ENCODE measurements around the gene CCSER1. TPM values are rescaled to one million over a fixed set of nuclear protein-coding genes. Genes with fewer than 3 reads are reported as not detected.
"Not testable (repeated sequence)": the region's sequence is repeated elsewhere in the genome, so short reads cannot be mapped to it uniquely, and the experiment has no call there.

The CCSER1 gene
- total RNA-seq, 1 donor from 2014 or later = not detected

GRCh38 chr4:91127831-91128230 lies 1000.6 kb downstream of the CCSER1 start:
- H3K4me3 Mint-ChIP-seq (ENCODE audit: unreplicated experiment) = no peak overlapping the region
- no peak overlapping the region for H3K27ac Mint-ChIP-seq (ENCODE audit: unreplicated experiment)
- H3K9me3 Mint-ChIP-seq (ENCODE audit: low read depth) = no peaks in the 10 kb centered on the region
- TF ChIP-seq CTCF (IDR thresholded peaks at IDR 0.05) = no peak
- no peak for DNase-seq (ENCODE audit: low spot score)
- no peaks in the 10 kb centered on the region for H3K36me3 Mint-ChIP-seq (ENCODE audit: low read depth)
- no peaks in the 10 kb centered on the region for H3K4me1 Mint-ChIP-seq (ENCODE audit: low read depth)
- peaks cover 11% of the 10 kb centered on the region for H3K27me3 Mint-ChIP-seq (ENCODE audit: low read depth)

- H3K9me3 Mint-ChIP-seq (ENCODE audit: low read depth) = no peaks in the 10 kb centered on the region
These were observed 1001.3 kb downstream of the CCSER1 start for GRCh38 chr4:91128519-91128918.

GRCh38 chr4:91147067-91147466 lies 1019.9 kb downstream of the CCSER1 start:
- Mint-ChIP-seq H3K36me3 (ENCODE audit: low read depth) (no peaks in the 10 kb centered on the region), H3K4me1 (ENCODE audit: low read depth) (no peaks in the 10 kb centered on the region), H3K9me3 (ENCODE audit: low read depth) (peaks cover 35% of the 10 kb centered on the region), H3K4me3 (ENCODE audit: unreplicated experiment) (no peak overlapping the region), H3K27me3 (ENCODE audit: low read depth) (no peaks in the 10 kb centered on the region), H3K27ac (ENCODE audit: unreplicated experiment) (peak overlapping the region; percentile 50)
- TF ChIP-seq CTCF (IDR thresholded peaks at IDR 0.05) = no peak
- peak; percentile 62 for DNase-seq (ENCODE audit: low spot score)

More at GRCh38 chr4:91128519-91128918, 1001.3 kb downstream of the CCSER1 start:
- Mint-ChIP-seq H3K4me3 (ENCODE audit: unreplicated experiment) (no peak overlapping the region), H3K27ac (ENCODE audit: unreplicated experiment) (no peak overlapping the region), H3K27me3 (ENCODE audit: low read depth) (peaks cover 15% of the 10 kb centered on the region), H3K36me3 (ENCODE audit: low read depth) (no peaks in the 10 kb centered on the region), H3K4me1 (ENCODE audit: low read depth) (no peaks in the 10 kb centered on the region)
- no peak for TF ChIP-seq CTCF (IDR thresholded peaks at IDR 0.05)
- DNase-seq (ENCODE audit: low spot score) = no peak

GRCh38 chr4:91154041-91154440 lies 1026.8 kb downstream of the CCSER1 start:
- peak; percentile 61 for DNase-seq (ENCODE audit: low spot score)
- H3K27ac Mint-ChIP-seq (ENCODE audit: unreplicated experiment); H3K4me1 Mint-ChIP-seq (ENCODE audit: low read depth); H3K4me3 Mint-ChIP-seq (ENCODE audit: unreplicated experiment); H3K27me3 Mint-ChIP-seq (ENCODE audit: low read depth); H3K36me3 Mint-ChIP-seq (ENCODE audit: low read depth): not testable (repeated sequence)
- H3K9me3 Mint-ChIP-seq (ENCODE audit: low read depth) = peaks cover 33% of the 10 kb centered on the region

GRCh38 chr4:91167864-91168653 lies 1040.9 kb downstream of the CCSER1 start:
- H3K27ac Mint-ChIP-seq (ENCODE audit: unreplicated experiment); DNase-seq (ENCODE audit: low spot score); H3K9me3 Mint-ChIP-seq (ENCODE audit: low read depth); H3K36me3 Mint-ChIP-seq (ENCODE audit: low read depth); H3K4me1 Mint-ChIP-seq (ENCODE audit: low read depth); H3K27me3 Mint-ChIP-seq (ENCODE audit: low read depth); H3K4me3 Mint-ChIP-seq (ENCODE audit: unreplicated experiment): not testable (repeated sequence)

GRCh38 chr4:91170768-91171167 lies 1043.6 kb downstream of the CCSER1 start:
- Mint-ChIP-seq H3K27me3 (ENCODE audit: low read depth) (no peaks in the 10 kb centered on the region), H3K4me3 (ENCODE audit: unreplicated experiment) (no peak overlapping the region), H3K9me3 (ENCODE audit: low read depth) (no peaks in the 10 kb centered on the region), H3K36me3 (ENCODE audit: low read depth) (no peaks in the 10 kb centered on the region), H3K27ac (ENCODE audit: unreplicated experiment) (no peak overlapping the region), H3K4me1 (ENCODE audit: low read depth) (peaks cover 9% of the 10 kb centered on the region)
- no peak for DNase-seq (ENCODE audit: low spot score)
- TF ChIP-seq CTCF (IDR thresholded peaks at IDR 0.05) = no peak
